Stimulated activated naive CD4-positive, alpha-beta T cell treated with Interleukin-2 at 50 U/mL for 16 hours (primary cell): Measurements from ENCODE around the gene PFN3.
A peak's percentile ranks its signal among the peaks of the same experiment; 100 is the strongest.
"Not testable (repeated sequence)": the region's sequence is repeated elsewhere in the genome, so short reads cannot be mapped to it uniquely, and the experiment has no call there.

Experiments
- DNase-seq: peaks from one replicate; lab custom pipeline; 2025; lab: John Stamatoyannopoulos, UW

PFN3 gene

GRCh38 chr5:177425196-177425800 is 24.8 kb upstream of the PFN3 start:
- no peak for DNase-seq

- no peak for DNase-seq
Measured at GRCh38 chr5:177423671-177424070, 23.2 kb upstream of the PFN3 start.

GRCh38 chr5:177421062-177421798 is 20.8 kb upstream of the PFN3 start:
- no peak for DNase-seq

- DNase-seq = not testable (repeated sequence)
Measured at GRCh38 chr5:177420472-177420871, 20.0 kb upstream of the PFN3 start.

GRCh38 chr5:177419046-177419445 is 18.6 kb upstream of the PFN3 start:
- no peak for DNase-seq

GRCh38 chr5:177417081-177417480 is 16.6 kb upstream of the PFN3 start:
- not testable (repeated sequence) for DNase-seq

- no peak for DNase-seq
Measured at GRCh38 chr5:177414481-177414880, 14.0 kb upstream of the PFN3 start.

GRCh38 chr5:177412603-177413233 is 12.3 kb upstream of the PFN3 start:
- DNase-seq = peak; percentile 16

- DNase-seq = no peak
Measured at GRCh38 chr5:177410575-177410974, 10.1 kb upstream of the PFN3 start.

GRCh38 chr5:177409043-177409801 is 8.8 kb upstream of the PFN3 start, which contains the start of gene F12:
F12 (minus strand) TSS chr5:177409564; CDS start chr5:177409527, 37 bp downstream.
- DNase-seq = no peak

- DNase-seq = no peak
Measured at GRCh38 chr5:177405805-177406204, 5.3 kb upstream of the PFN3 start.

GRCh38 chr5:177405312-177405711 is 4.9 kb upstream of the PFN3 start:
- no peak for DNase-seq

GRCh38 chr5:177404641-177405179 is 4.2 kb upstream of the PFN3 start:
- DNase-seq = no peak

GRCh38 chr5:177403792-177404640 is 3.6 kb upstream of the PFN3 start:
- peak; percentile 84 for DNase-seq

GRCh38 chr5:177403102-177403791 is 2.8 kb upstream of the PFN3 start:
- DNase-seq = peak; percentile 41

- DNase-seq = peak; percentile 65
Measured at GRCh38 chr5:177402271-177403043, 2.0 kb upstream of the PFN3 start.

- DNase-seq = no peak
Measured at GRCh38 chr5:177397875-177398390, 2.5 kb downstream of the PFN3 start.

GRCh38 chr5:177396807-177397206 is 3.7 kb downstream of the PFN3 start:
- DNase-seq = no peak

GRCh38 chr5:177396078-177396477 is 4.4 kb downstream of the PFN3 start:
- no peak for DNase-seq

GRCh38 chr5:177393990-177394389 is 6.5 kb downstream of the PFN3 start:
- no peak for DNase-seq
